Stromal cell of bone marrow (primary cell): ENCODE measurements around the gene TMEM81.

Experiments used
- DNase-seq: peaks from one replicate; pipeline ENCODE4 v3.0.0-alpha.2; 2012; ENCODE audit warnings: low read depth

Gene TMEM81

GRCh38 chr1:205058853-205059252 is 25.4 kb downstream of the TMEM81 start:
- DNase-seq, result no peak

GRCh38 chr1:205057808-205058575 is 26.3 kb downstream of the TMEM81 start:
- DNase-seq, result no peak

- no peak for DNase-seq
These were observed 27.2 kb downstream of the TMEM81 start for GRCh38 chr1:205056956-205057568.

GRCh38 chr1:205056188-205056611 is 28.1 kb downstream of the TMEM81 start:
- no peak for DNase-seq

GRCh38 chr1:205054013-205054412 is 30.2 kb downstream of the TMEM81 start:
- no peak for DNase-seq

- no peak for DNase-seq
These were observed 31.0 kb downstream of the TMEM81 start for GRCh38 chr1:205053296-205053695.

- DNase-seq, result no peak
These were observed 31.6 kb downstream of the TMEM81 start for GRCh38 chr1:205052690-205053089.

GRCh38 chr1:205049479-205049878 is 34.8 kb downstream of the TMEM81 start:
- DNase-seq, result no peak

- no peak for DNase-seq
These were observed 35.9 kb downstream of the TMEM81 start for GRCh38 chr1:205048382-205048781.

- DNase-seq, result no peak
These were observed 36.5 kb downstream of the TMEM81 start for GRCh38 chr1:205047764-205048231.

GRCh38 chr1:205046870-205047269 is 37.4 kb downstream of the TMEM81 start:
- DNase-seq, result no peak

- DNase-seq, result no peak
These were observed 39.1 kb downstream of the TMEM81 start for GRCh38 chr1:205045146-205045545.

- DNase-seq, result no peak
These were observed 39.5 kb downstream of the TMEM81 start for GRCh38 chr1:205044741-205045140.

GRCh38 chr1:205043866-205044265 is 40.4 kb downstream of the TMEM81 start:
- DNase-seq, result no peak

GRCh38 chr1:205042911-205043806 is 41.1 kb downstream of the TMEM81 start, which contains the start of gene CNTN2:
Gene CNTN2, plus strand, starts transcription at chr1:205043212. Its CDS starts 9,974 bp downstream, at chr1:205053186.
- no peak for DNase-seq

GRCh38 chr1:205041998-205042910 is 42.0 kb downstream of the TMEM81 start:
- DNase-seq, result no peak

GRCh38 chr1:205041001-205041715 is 43.1 kb downstream of the TMEM81 start:
- DNase-seq, result no peak

GRCh38 chr1:205038132-205038786 is 46.0 kb downstream of the TMEM81 start:
- no peak for DNase-seq

GRCh38 chr1:205037539-205037938 is 46.7 kb downstream of the TMEM81 start:
- no peak for DNase-seq
